Measurements from ENCODE around the gene THEMIS2. TPM values are rescaled to one million over a fixed set of nuclear protein-coding genes. Genes with fewer than 3 reads are reported as not detected.

Gene THEMIS2
- total RNA-seq, 1 experiment from 2014 or later, result 5.7 TPM

- Histone ChIP-seq H3K4me2 (ENCODE audit: low read length) (no peak overlapping the region; the same call in 1 of the 2 replicates), H3K4me3 (ENCODE audit: low read length) (no peak overlapping the region), H2AFZ (ENCODE audit: low read length) (no peak overlapping the region), H3K4me1 (ENCODE audit: insufficient read depth, low read length) (0 out of 2 replicates have a peak, but pooled peaks cover 8% of the 10 kb centered on the region), H3K9ac (ENCODE audit: low read length) (no peak overlapping the region), H3K27ac (ENCODE audit: low read length) (no peak overlapping the region), H3K36me3 (ENCODE audit: low read depth, low read length) (peaks cover 22% of the 10 kb centered on the region), H3K9me2 (replicated peaks; ENCODE audit: low read length) (no peaks in the 10 kb centered on the region), H3F3A (ENCODE audit: low read length, unreplicated experiment) (no peaks in the 10 kb centered on the region), H3K27me3 (ENCODE audit: low read length) (no peaks in the 10 kb centered on the region), H4K20me1 (ENCODE audit: low read length) (no peaks in the 10 kb centered on the region), H3K9me3 (ENCODE audit: low read length) (0 out of 2 replicates have a peak, but pooled peaks cover 5% of the 10 kb centered on the region), H3K79me2 (ENCODE audit: low read length) (peaks cover 25% of the 10 kb centered on the region)
- no TSS peak for BruUV-seq (replicated peaks)
- intact Hi-C loops (cut with micrococcal nuclease), result no loop called here
- TF ChIP-seq EZH2phosphoT487 (IDR thresholded peaks at IDR 0.05; ENCODE audit: borderline replicate concordance, low read length) (no peak), EZH2 (IDR thresholded peaks at IDR 0.05; ENCODE audit: low read length, unreplicated experiment) (no peak), CTCF (conservative IDR thresholded peaks at IDR 0.05; ENCODE audit: low read depth, low read length) (no peak)
- peak; percentile 19 for DNase-seq
- ChIA-PET CTCF (no interaction called here), POLR2A (ENCODE audit: unreplicated experiment) (no interaction called here)
- no peak for ATAC-seq
Observed at GRCh38 chr1:27912429-27912828, 40.1 kb downstream of the THEMIS2 start.

GRCh38 chr1:27915082-27915575 is 42.8 kb downstream of the THEMIS2 start:
- H3F3A ChIP-seq (ENCODE audit: low read length, unreplicated experiment), result no peaks in the 10 kb centered on the region
- no peak for TF ChIP-seq EZH2phosphoT487 (IDR thresholded peaks at IDR 0.05; ENCODE audit: borderline replicate concordance, low read length)
- no peak for TF ChIP-seq CTCF (conservative IDR thresholded peaks at IDR 0.05; ENCODE audit: low read depth, low read length)
- TF ChIP-seq EZH2 (IDR thresholded peaks at IDR 0.05; ENCODE audit: low read length, unreplicated experiment), result no peak
- H3K9ac ChIP-seq (ENCODE audit: low read length), result no peak overlapping the region
- ChIA-PET CTCF (no interaction called here), POLR2A (ENCODE audit: unreplicated experiment) (no interaction called here)
- no peaks in the 10 kb centered on the region for H4K20me1 ChIP-seq (ENCODE audit: low read length)
- H3K79me2 ChIP-seq (ENCODE audit: low read length), result peaks cover 25% of the 10 kb centered on the region
- peaks cover 9% of the 10 kb centered on the region; the same call in 1 of the 2 replicates for H3K36me3 ChIP-seq (ENCODE audit: low read depth, low read length)
- 0 out of 2 replicates have a peak, but pooled peaks cover 5% of the 10 kb centered on the region for H3K9me3 ChIP-seq (ENCODE audit: low read length)
- no peak for ATAC-seq
- H3K4me3 ChIP-seq (ENCODE audit: low read length), result no peak overlapping the region
- H2AFZ ChIP-seq (ENCODE audit: low read length), result peak overlapping the region; percentile 93
- DNase-seq, result no peak
- H3K27me3 ChIP-seq (ENCODE audit: low read length), result no peaks in the 10 kb centered on the region
- 0 out of 2 replicates have a peak, but pooled peaks cover 8% of the 10 kb centered on the region for H3K4me1 ChIP-seq (ENCODE audit: insufficient read depth, low read length)
- intact Hi-C loops (cut with micrococcal nuclease), result no loop called here
- H3K4me2 ChIP-seq (ENCODE audit: low read length), result no peak overlapping the region
- no peak overlapping the region for H3K27ac ChIP-seq (ENCODE audit: low read length)
- no TSS peak for BruUV-seq (replicated peaks)
- no peaks in the 10 kb centered on the region for H3K9me2 ChIP-seq (replicated peaks; ENCODE audit: low read length)

- ChIA-PET POLR2A (ENCODE audit: unreplicated experiment) (no interaction called here), CTCF (no interaction called here)
- H3K9me3 ChIP-seq (ENCODE audit: low read length), result no peaks in the 10 kb centered on the region
- no peak overlapping the region for H3K4me3 ChIP-seq (ENCODE audit: low read length)
- no peaks in the 10 kb centered on the region for H3K9me2 ChIP-seq (replicated peaks; ENCODE audit: low read length)
- no peaks in the 10 kb centered on the region for H4K20me1 ChIP-seq (ENCODE audit: low read length)
- no peaks in the 10 kb centered on the region for H3K27me3 ChIP-seq (ENCODE audit: low read length)
- no peak for ATAC-seq
- H3K4me2 ChIP-seq (ENCODE audit: low read length), result no peak overlapping the region
- no peaks in the 10 kb centered on the region for H3K4me1 ChIP-seq (ENCODE audit: insufficient read depth, low read length)
- no peak overlapping the region for H3K27ac ChIP-seq (ENCODE audit: low read length)
- BruUV-seq (replicated peaks), result no TSS peak
- no peaks in the 10 kb centered on the region for H3K36me3 ChIP-seq (ENCODE audit: low read depth, low read length)
- H3K9ac ChIP-seq (ENCODE audit: low read length), result no peak overlapping the region
- no peak for DNase-seq
- no peak overlapping the region for H2AFZ ChIP-seq (ENCODE audit: low read length)
- H3K79me2 ChIP-seq (ENCODE audit: low read length), result no peaks in the 10 kb centered on the region
- no peaks in the 10 kb centered on the region for H3F3A ChIP-seq (ENCODE audit: low read length, unreplicated experiment)
- TF ChIP-seq CTCF (conservative IDR thresholded peaks at IDR 0.05; ENCODE audit: low read depth, low read length) (no peak), EZH2phosphoT487 (IDR thresholded peaks at IDR 0.05; ENCODE audit: borderline replicate concordance, low read length) (no peak), EZH2 (IDR thresholded peaks at IDR 0.05; ENCODE audit: low read length, unreplicated experiment) (no peak)
- intact Hi-C loops (cut with micrococcal nuclease), result no loop called here
Observed at GRCh38 chr1:27922272-27922671, 49.9 kb downstream of the THEMIS2 start.

All from PC-3 (cell line).